Activated B cell treated with CpG ODN at 0.5 μM for 24 hours (primary cell): Measurements from ENCODE around the gene PRG2. TPM values are rescaled to one million over a fixed set of nuclear protein-coding genes. Genes with fewer than 3 reads are reported as not detected.

Experiments used
- ATAC-seq: fragments of 200-7000 bp; cut with Tn5 transposase; one replicate; pipeline ENCODE4 v1.10.0; 2021; ENCODE audit warnings: low read depth, mild to moderate bottlenecking, moderate library complexity
- CTCF ChIA-PET: fragments of 350-600 bp; sonication (Branson Sonifier 250); formaldehyde crosslinking; loops from one replicate; lab custom pipeline; 2021; ENCODE audit warnings: antibody characterized with exemption; lab: Charles Lee
- POLR2A ChIA-PET: fragments of 350-600 bp; sonication (Branson Sonifier 250); formaldehyde crosslinking; loops from one replicate; lab custom pipeline; 2021; ENCODE audit warnings: antibody characterized with exemption; lab: Charles Lee
- DNase-seq: peaks from one replicate; pipeline ENCODE4 v3.0.0; 2022
- H3K27ac Mint-ChIP-seq: one replicate; pipeline ENCODE4 v1.8.0; 2020; ENCODE audit warnings: mixed read lengths
- H3K27me3 Mint-ChIP-seq: one replicate; pipeline ENCODE4 v1.8.0; 2021; ENCODE audit warnings: mixed read lengths
- H3K36me3 Mint-ChIP-seq: one replicate; pipeline ENCODE4 v1.8.0; 2021; ENCODE audit warnings: low read depth, mixed read lengths
- H3K4me1 Mint-ChIP-seq: one replicate; pipeline ENCODE4 v1.8.0; 2021; ENCODE audit warnings: mixed read lengths
- H3K4me3 Mint-ChIP-seq: one replicate; pipeline ENCODE4 v1.8.0; 2020; ENCODE audit warnings: mild to moderate bottlenecking, mixed read lengths
- H3K9me3 Mint-ChIP-seq: one replicate; pipeline ENCODE4 v1.8.0; 2020; ENCODE audit warnings: mixed read lengths
- CTCF ChIP-seq: fragments of 200-600 bp; IDR thresholded peaks from one replicate; pipeline ENCODE4 v1.8.0; 2022; ENCODE audit warnings: antibody characterized with exemption, mild to moderate bottlenecking
- intact Hi-C: fragments of 100-400 bp; cut with micrococcal nuclease; formaldehyde crosslinking; loops from one replicate; pipeline ENCODE4 v1.15.1; 2024
- total RNA-seq: library from RNA; stranded (reverse); gene quantifications from 2 replicates; pipeline ENCODE4 v1.2.3, GENCODE V29; 2022

The PRG2 gene
- total RNA-seq, 1 donor from 2014 or later, result 1.1 TPM

- CTCF ChIA-PET, result interaction anchor here (0.7 to 4.0 kb wide), 3 partner anchors 17 to 294 kb away, joined by 3 to 77 read pairs (median 28); no protein-coding TSS in a partner anchor
- POLR2A ChIA-PET, result no interaction called here
- no peak for DNase-seq
- intact Hi-C loops, result loop anchor here (5.0 kb wide), 4 partner anchors 79 to 1439 kb away; partner anchors contain the start of genes LPXN, SLC43A3 and ZFP91
- no peak for ATAC-seq
- Mint-ChIP-seq H3K27ac (no peak overlapping the region), H3K9me3 (peaks cover 5% of the 10 kb centered on the region), H3K4me1 (peaks cover 3% of the 10 kb centered on the region), H3K4me3 (no peak overlapping the region), H3K27me3 (peaks cover 11% of the 10 kb centered on the region), H3K36me3 (no peaks in the 10 kb centered on the region)
- TF ChIP-seq CTCF, result no peak
These were observed 42.4 kb downstream of the PRG2 start for GRCh38 chr11:57348052-57348451.

GRCh38 chr11:57347336-57347735 is 43.1 kb downstream of the PRG2 start:
- ATAC-seq (no peak), DNase-seq (no peak)
- no peak overlapping the region for H3K27ac Mint-ChIP-seq
- intact Hi-C loops, result loop anchor here (2.0 to 5.0 kb wide), 5 partner anchors 80 to 1440 kb away; partner anchors contain the start of genes LPXN, SLC43A3 and ZFP91
- TF ChIP-seq CTCF, result no peak
- POLR2A ChIA-PET, result interaction anchor here (0.6 kb wide), 1 partner anchor 112 kb away, joined by 3 read pairs; no protein-coding TSS in a partner anchor
- no peaks in the 10 kb centered on the region for H3K36me3 Mint-ChIP-seq
- peaks cover 8% of the 10 kb centered on the region for H3K27me3 Mint-ChIP-seq
- H3K4me1 Mint-ChIP-seq, result peaks cover 3% of the 10 kb centered on the region
- peaks cover 5% of the 10 kb centered on the region for H3K9me3 Mint-ChIP-seq
- H3K4me3 Mint-ChIP-seq, result no peak overlapping the region
- CTCF ChIA-PET, result interaction anchor here (2.6 to 4.0 kb wide), 3 partner anchors 110 to 295 kb away, joined by 21 to 77 read pairs (median 28); no protein-coding TSS in a partner anchor

- CTCF ChIA-PET, result interaction anchor here (0.6 to 4.0 kb wide), 29 partner anchors 11 to 941 kb away, joined by 3 to 77 read pairs (median 4); partner anchors contain the start of genes RTN4RL2, TNKS1BP1 and YPEL4
- H3K4me1 Mint-ChIP-seq, result peaks cover 3% of the 10 kb centered on the region
These were observed 44.8 kb downstream of the PRG2 start for GRCh38 chr11:57345555-57346211.

GRCh38 chr11:57344826-57345225 is 45.6 kb downstream of the PRG2 start:
- ChIA-PET CTCF (interaction anchor here (1.4 to 2.6 kb wide), 5 partner anchors 17 to 149 kb away, joined by 5 to 21 read pairs (median 8); partner anchors contain the start of gene TNKS1BP1), POLR2A (no interaction called here)
- TF ChIP-seq CTCF, result no peak
- DNase-seq, result no peak
- H3K36me3 Mint-ChIP-seq, result no peaks in the 10 kb centered on the region
- H3K4me1 Mint-ChIP-seq, result peaks cover 3% of the 10 kb centered on the region
- H3K27me3 Mint-ChIP-seq, result peaks cover 1% of the 10 kb centered on the region
- intact Hi-C loops, result loop anchor here (1.0 to 5.0 kb wide), 11 partner anchors 61 to 1442 kb away; partner anchors contain the start of genes LPXN, SLC43A3 and ZFP91
- no peak overlapping the region for H3K27ac Mint-ChIP-seq
- no peaks in the 10 kb centered on the region for H3K9me3 Mint-ChIP-seq
- no peak for ATAC-seq
- H3K4me3 Mint-ChIP-seq, result no peak overlapping the region

More at GRCh38 chr11:57345555-57346211, 44.8 kb downstream of the PRG2 start:
- H3K27me3 Mint-ChIP-seq, result peaks cover 3% of the 10 kb centered on the region
- H3K9me3 Mint-ChIP-seq, result no peaks in the 10 kb centered on the region
- POLR2A ChIA-PET, result interaction anchor here (0.6 to 1.2 kb wide), 5 partner anchors 10 to 455 kb away, joined by 3 to 6 read pairs (median 3); partner anchors contain the start of gene SSRP1
- TF ChIP-seq CTCF, result no peak
- no peaks in the 10 kb centered on the region for H3K36me3 Mint-ChIP-seq
- ATAC-seq, result peak; percentile 91
- intact Hi-C loops, result loop anchor here (1.0 to 5.0 kb wide), 12 partner anchors 61 to 1442 kb away; partner anchors contain the start of genes LPXN, SLC43A3 and ZFP91
- peak; percentile 40 for DNase-seq
- no peak overlapping the region for H3K27ac Mint-ChIP-seq
- no peak overlapping the region for H3K4me3 Mint-ChIP-seq

- Mint-ChIP-seq H3K36me3 (no peaks in the 10 kb centered on the region), H3K9me3 (no peaks in the 10 kb centered on the region), H3K4me1 (peaks cover 3% of the 10 kb centered on the region), H3K27ac (no peak overlapping the region), H3K4me3 (no peak overlapping the region), H3K27me3 (no peaks in the 10 kb centered on the region)
- DNase-seq (no peak), ATAC-seq (no peak)
- intact Hi-C loops, result no loop called here
- TF ChIP-seq CTCF, result no peak
- ChIA-PET POLR2A (no interaction called here), CTCF (interaction anchor here (0.5 to 1.8 kb wide), 4 partner anchors 13 to 1330 kb away, joined by 3 to 4 read pairs (median 4); no protein-coding TSS in a partner anchor)
These were observed 46.6 kb downstream of the PRG2 start for GRCh38 chr11:57343825-57344224.
